Stimulated activated CD4-positive, alpha-beta T cell treated with anti-CD3 and anti-CD28 coated beads, Interleukin-12 subunit alpha, Interleukin-12 subunit beta, amount 100 ng/mL, for 24 hours (primary cell): ENCODE measurements around the gene MEIS2.

Source experiments
- DNase-seq, 2 experiments: peaks; one replicate each; pipeline ENCODE4 v3.0.0-alpha.2; 2020; ENCODE audit warnings: low read depth in 2 of 2

The MEIS2 gene

GRCh38 chr15:36965570-36966342 is 134.6 kb downstream of the MEIS2 start:
- DNase-seq = no peak

DNA sequence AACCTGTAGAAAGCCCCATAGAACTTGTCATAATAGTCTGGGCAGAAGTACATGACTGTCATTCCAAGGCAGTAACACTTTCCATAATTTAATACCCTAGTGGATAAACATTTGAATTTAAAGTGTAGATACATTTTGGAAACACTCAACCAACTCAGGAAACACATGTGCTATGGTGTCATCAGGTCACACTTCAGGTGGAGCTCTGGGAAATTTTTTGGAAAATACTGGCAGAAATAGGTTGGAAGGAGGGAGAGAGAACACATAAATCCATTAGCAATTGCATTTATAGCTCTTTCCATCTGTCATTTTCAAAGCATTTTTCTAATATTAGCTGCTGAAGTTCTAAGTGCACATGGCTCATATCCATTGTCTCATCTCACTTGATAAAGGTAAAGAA is 135.7 kb downstream of the MEIS2 start:
- DNase-seq = no peak

GRCh38 chr15:36961956-36962355 is 138.4 kb downstream of the MEIS2 start:
- no peak for DNase-seq

DNA sequence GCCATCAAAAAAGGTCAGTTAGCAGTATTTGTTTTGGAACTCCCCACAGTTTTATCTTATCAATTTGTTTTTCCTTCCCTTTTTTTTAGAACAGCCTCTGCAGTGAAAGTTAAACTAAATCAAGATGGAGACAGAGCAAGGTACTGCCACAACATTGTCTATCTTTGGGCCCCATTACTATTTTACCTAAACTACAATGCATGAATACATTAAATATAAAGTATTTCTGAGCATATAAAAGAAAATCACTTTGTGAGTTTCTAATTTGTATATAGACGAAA is 139.5 kb downstream of the MEIS2 start:
- DNase-seq = no peak

DNA sequence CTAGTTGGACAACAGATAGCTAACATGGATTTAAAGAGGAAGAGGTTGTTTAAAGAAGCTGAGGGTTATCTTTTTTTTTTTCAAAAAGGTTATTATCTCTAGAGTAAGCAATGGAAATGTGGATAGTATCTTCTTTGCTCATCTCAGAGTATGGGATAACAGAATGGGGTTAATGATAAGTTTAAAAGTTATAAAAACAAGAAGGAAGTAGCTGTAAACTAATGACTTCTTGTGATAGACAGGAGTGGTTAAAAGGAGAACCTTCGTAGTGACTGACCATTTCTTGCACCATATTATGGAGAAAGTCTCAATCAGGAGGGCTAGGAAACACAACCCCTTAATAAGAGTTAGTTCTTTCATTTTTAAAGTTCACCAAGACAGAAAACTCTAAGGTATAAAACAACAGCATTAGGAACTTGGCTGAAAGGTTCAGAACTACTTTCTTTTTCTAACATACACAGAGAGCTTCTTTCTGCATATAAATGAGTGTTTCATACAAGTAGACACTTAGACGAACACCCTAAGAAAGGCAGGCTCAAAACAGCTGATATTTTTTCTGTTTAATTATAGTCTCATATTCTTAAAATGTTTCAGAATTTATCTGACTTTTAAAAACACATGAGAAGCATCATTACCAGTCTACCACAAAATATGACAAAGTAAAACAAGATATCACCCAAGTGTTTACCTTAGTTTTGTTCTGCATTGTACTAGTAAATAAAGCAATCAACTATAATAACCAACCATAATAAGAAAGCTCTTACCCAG is 140.0 kb downstream of the MEIS2 start:
- DNase-seq = no peak

DNA sequence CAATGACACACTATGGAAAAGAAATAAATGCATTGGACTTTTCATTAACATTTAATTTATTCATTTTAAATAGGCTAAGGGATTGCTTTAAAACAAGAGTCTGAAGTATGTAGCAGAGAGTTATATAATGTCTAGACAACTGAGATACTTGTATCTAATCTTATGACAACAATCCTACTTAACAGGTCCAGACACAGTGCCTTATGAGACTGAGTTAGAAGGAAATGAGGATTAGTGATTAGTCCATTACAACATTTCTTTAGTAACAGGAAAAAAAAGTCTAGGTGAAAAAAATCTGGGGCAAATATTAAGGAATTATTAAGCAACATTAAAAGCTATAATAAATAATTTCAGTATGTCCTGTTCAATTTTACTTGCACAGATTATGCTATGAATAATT is 140.6 kb downstream of the MEIS2 start:
- no peak for DNase-seq

- no peak for DNase-seq
These were observed 141.7 kb downstream of the MEIS2 start for GRCh38 chr15:36958606-36959005.

DNA sequence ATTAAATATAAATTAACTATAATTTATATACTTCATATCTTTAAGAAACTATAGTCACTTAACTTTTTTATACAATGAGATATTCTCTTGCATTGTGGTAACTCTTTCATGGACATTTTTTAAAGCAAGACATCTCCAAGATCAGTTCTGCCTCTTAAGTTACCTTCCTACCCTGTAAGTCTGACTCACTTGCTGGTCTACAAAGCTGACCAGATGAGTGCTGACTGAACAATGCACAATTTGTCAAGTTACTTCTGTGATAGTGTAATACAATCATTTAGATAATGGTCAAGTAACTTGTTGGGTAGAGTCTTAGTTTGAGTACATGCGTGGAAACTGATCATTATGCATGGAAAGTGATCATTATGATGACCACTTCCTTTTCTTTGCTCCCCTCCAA is 145.9 kb downstream of the MEIS2 start:
- DNase-seq = no peak

GRCh38 chr15:36953346-36953745 is 147.0 kb downstream of the MEIS2 start:
- DNase-seq = no peak

- no peak for DNase-seq
These were observed 148.6 kb downstream of the MEIS2 start for GRCh38 chr15:36951731-36952247.

- DNase-seq = no peak
These were observed 150.0 kb downstream of the MEIS2 start for GRCh38 chr15:36950371-36950770.

GRCh38 chr15:36948982-36949381 is 151.4 kb downstream of the MEIS2 start:
- DNase-seq = no peak

GRCh38 chr15:36947035-36947719 is 153.2 kb downstream of the MEIS2 start:
- no peak for DNase-seq

GRCh38 chr15:36944442-36944841 is 155.9 kb downstream of the MEIS2 start:
- no peak for DNase-seq

- DNase-seq = no peak
These were observed 156.6 kb downstream of the MEIS2 start for GRCh38 chr15:36943508-36944361.

DNA sequence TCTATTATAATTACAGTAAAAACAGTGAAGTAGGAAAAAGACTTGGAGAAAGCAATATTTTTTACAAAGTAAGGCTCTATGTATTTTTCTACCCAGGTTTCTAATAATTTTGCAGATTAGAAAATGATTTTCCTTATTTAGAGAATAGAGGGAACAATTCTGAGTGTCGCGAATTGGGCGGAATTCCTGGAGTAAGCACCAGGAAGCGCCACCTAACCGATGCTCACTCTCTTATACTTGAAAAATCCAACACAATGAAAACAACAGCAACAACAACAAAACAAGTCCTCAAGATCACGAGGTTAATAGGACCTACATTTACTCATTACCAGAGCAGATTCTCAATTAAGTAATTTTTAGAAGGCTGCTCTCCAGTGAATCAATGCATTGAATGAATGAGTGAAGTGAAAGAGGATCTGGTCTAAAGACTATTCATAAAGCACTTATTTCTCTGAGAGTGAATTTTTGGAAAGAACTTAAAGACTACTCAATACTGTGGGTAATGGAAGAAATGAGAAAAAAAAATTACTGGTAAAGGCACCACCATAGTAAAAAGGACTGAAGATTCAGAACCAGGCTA is 158.0 kb downstream of the MEIS2 start:
- DNase-seq = no peak

- no peak for DNase-seq
These were observed 158.6 kb downstream of the MEIS2 start for GRCh38 chr15:36941798-36942197.

- no peak for DNase-seq
These were observed 159.6 kb downstream of the MEIS2 start for GRCh38 chr15:36940636-36941260.

DNA sequence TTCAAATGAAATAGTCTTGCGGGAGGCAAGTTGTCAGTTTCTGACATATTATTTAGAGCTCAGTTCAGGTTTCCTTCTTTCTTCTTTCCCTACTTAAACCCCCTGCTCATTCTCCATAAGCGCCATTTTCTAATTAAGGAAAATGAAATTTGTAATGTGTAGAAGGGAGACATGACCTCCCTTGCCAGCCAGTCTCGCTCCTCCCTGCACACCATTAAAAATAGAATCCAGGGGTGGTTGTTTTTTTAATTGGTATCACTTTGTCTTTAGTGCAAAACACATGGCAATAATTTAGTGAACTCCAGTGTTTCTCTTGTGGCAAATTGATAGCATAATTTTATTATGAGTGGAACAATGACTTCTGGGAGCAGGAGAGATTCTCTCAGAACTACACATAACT is 160.1 kb downstream of the MEIS2 start:
- DNase-seq = no peak

GRCh38 chr15:36938764-36939163 is 161.6 kb downstream of the MEIS2 start:
- no peak for DNase-seq

GRCh38 chr15:36938131-36938530 is 162.2 kb downstream of the MEIS2 start:
- DNase-seq = no peak
